Stimulated activated CD4-positive, alpha-beta T cell treated with anti-CD3 and anti-CD28 coated beads, Interleukin-2, amount 100 ng/mL, for 4 hours (primary cell): Measurements from ENCODE around the gene TNFRSF6B.
A peak's percentile ranks its signal among the peaks of the same experiment; 100 is the strongest.
"Not testable (repeated sequence)": the region's sequence is repeated elsewhere in the genome, so short reads cannot be mapped to it uniquely, and the experiment has no call there.

Source experiments
- DNase-seq: peaks from one replicate; pipeline ENCODE4 v3.0.0-alpha.2; 2020; ENCODE audit warnings: low read depth

TNFRSF6B gene

DNA sequence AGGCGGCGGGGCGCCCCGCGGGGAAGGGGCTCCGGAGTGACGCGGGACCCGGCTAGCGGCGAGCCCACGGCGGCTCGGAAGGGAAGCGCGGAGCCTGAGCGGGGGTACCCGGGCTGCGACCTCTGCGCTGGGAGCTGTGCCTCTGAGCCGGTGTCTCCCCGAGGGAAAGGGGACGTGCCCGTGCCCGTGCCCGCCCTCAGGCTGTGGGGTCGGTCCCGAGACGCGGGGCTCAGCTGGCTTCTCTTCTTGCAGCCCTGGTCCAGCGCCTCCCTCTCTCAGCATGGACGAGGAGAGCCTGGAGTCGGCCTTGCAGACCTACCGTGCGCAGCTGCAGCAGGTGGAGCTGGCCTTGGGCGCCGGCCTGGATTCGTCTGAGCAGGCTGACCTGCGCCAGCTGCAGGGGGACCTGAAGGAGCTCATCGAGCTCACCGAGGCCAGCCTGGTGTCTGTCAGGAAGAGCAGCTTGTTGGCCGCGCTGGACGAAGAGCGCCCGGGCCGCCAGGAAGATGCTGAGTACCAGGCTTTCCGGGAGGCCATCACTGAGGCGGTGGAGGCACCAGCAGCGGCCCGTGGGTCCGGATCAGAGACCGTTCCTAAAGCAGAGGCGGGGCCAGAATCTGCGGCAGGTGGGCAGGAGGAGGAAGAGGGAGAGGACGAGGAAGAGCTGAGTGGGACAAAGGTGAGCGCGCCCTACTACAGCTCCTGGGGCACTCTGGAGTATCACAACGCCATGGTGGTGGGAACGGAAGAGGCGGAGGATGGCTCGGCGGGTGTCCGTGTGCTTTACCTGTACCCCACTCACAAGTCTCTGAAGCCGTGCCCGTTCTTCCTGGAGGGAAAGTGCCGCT, 12.1 kb downstream of the TNFRSF6B start:
- no peak for DNase-seq

DNA sequence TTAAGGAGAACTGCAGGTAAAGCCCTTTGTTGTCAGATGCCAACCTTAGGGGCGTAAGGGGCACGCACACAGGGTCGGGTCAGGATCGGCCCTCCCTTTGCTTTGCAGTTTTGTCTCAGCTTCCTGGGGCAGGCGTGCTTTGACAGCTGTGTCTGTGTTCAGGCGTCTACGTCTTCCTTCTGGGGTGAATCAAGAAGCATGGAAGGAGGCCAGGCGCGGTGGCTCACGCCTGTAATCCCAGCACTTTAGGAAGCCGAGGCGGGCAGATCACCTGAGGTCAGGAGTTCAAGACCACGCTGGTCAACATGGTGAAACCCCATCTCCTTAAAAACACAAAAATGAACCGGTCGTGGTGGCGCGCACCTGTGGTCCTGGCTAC, 12.7 kb downstream of the TNFRSF6B start:
- no peak for DNase-seq

DNA sequence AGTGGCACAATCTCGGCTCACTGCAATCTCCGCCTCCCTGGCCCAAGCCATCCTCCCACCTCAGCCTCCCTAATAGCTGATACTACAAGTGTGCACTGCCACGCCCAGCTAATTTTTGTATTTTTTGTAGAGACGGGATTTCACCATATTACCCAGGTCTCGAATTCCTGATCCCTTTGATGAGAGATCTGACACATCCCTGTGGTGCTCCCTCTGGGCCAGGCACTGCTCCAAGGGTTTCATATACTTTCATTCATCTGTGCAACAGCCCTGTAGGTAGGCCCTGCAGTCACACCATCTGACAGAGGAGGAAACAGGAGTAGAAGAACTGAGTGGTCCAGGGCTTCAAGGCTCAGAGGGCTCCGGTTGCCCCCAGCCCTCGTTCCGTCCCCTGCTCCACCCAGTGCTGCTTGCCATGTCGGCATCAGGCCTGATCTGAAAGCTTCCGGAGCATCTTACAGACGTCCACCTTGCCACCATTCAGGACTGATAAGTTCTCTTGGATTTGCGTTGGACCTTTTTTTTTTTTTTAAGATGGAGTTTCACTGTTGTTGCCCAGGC, 14.7 kb downstream of the TNFRSF6B start:
- DNase-seq = no peak

- no peak for DNase-seq
Measured at GRCh38 chr20:63712191-63712590, 15.7 kb downstream of the TNFRSF6B start.

- no peak for DNase-seq
Measured at GRCh38 chr20:63714858-63715257, 18.4 kb downstream of the TNFRSF6B start.

GRCh38 chr20:63718996-63719395, 22.5 kb downstream of the TNFRSF6B start:
- DNase-seq = no peak

DNA sequence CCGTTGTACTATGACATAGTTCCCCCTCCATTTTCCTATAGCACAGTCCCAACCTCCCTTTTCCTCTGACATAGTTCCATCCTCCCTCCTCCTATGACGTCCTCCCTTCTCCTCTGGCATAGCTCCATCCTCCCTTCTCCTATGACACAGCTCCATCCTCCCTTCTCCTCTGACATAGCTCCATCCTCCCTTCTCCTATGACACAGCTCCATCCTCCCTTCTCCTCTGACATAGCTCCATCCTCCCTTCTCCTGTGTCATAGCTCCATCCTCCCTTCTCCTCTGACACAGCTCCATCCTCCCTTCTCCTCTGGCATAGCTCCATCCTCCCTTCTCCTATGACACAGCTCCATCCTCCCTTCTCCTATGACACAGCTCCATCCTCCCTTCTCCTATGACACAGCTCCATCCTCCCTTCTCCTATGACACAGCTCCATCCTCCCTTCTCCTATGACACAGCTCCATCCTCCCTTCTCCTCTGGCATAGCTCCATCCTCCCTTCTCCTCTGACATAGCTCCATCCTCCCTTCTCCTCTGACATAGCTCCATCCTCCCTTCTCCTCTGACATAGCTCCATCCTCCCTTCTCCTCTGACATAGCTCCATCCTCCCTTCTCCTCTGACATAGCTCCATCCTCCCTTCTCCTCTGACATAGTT, 26.6 kb downstream of the TNFRSF6B start:
- not testable (repeated sequence) for DNase-seq

DNA sequence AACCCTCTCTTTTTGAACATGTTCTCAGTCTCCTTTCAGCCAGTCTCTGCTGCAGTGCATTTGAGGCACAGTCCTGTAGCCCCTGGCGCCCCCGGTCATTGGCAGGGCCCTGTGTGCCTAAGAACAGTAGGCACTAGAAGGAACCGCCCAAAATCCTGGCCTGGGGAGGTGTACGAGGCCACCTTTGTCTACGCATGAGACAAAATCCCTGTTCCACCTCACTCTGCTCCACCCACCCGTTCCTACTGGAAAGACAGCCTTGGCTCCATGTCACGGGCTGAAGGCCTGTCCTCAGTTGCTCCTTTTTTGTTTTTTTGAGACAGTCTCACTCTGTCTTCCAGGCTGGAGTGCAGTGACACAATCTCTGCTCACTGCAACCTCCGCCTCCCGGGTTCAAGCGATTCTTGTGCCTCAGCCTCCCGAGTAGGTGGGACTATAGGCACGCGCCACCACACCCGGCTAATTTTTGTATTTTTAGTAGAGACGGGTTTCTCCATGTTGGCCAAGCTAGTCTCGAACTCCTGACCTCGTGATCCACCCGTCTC, 33.8 kb downstream of the TNFRSF6B start:
- DNase-seq = not testable (repeated sequence)

- no peak for DNase-seq
Measured at GRCh38 chr20:63731410-63731809, 35.0 kb downstream of the TNFRSF6B start.

DNA sequence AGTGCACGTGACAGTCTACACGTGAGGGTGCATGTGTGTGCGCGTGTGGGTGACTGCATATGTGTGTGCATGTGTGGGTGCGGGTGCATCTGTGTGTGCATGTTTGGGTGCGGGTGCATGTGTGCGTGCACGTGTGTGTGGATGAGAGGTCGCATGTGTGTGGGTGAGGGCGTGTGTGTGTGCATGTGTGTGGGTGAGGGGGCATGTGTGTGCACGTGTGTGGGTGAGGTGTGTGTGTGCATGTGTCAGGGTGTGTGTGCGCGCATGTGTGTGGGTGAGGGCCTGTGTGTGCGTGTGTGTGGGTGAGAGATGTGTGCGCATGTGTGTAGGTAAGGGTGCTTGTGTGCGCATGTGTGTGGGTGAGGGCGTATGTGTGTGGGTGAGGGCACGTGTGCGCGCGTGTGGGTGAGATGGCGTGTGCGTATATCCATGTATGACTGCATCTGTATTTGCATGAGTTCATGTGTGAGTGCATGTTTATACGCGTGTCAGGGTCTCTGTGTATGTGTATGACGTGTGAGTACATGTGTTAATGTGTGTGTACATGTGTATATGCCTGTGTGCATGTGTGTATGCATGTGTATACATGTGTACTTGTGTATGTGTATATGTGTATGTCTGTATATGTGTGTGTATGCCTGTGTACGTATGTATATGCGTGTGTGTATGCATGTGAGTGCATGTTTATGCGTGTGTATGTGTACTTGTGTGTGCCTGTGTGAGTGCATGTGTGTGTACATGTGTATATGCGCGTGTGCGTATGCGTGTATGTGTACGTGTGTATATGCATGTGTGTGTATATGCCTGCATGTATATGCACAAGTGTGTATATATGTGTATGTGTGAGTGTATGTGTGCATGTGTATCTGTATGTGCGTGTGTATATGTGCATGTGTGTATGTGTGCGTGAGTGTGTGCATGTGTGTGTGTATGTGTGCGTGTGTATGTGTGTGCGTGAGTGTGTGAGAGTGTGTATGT, 36.0 kb downstream of the TNFRSF6B start:
- no peak for DNase-seq

GRCh38 chr20:63733117-63733516, 36.7 kb downstream of the TNFRSF6B start:
- DNase-seq = no peak

DNA sequence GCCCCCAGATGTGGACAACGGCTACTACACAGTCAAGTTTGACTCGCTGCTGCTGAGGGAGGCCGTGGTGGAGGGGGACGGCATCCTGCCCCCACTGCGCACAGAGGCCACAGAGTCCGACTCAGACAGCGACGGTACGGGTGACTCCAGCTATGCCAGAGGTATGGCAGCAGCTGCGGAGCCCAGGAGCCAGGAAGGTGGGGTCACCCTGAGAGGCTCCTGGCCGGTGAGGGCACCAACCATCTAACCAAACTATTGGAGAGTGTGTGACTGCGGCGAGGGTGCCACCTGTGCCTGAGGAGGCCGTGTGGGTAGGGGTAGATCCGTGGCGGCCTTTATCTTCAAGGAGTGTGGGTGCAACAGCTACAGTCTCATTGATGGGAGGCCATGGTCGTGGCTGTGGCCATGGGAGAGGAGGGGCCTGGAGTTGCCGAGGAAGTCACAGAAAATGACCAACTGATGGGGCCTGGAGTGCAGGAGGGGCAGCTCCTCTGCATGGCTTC, 37.2 kb downstream of the TNFRSF6B start:
- no peak for DNase-seq

GRCh38 chr20:63734111-63734945, 37.9 kb downstream of the TNFRSF6B start:
- no peak for DNase-seq

DNA sequence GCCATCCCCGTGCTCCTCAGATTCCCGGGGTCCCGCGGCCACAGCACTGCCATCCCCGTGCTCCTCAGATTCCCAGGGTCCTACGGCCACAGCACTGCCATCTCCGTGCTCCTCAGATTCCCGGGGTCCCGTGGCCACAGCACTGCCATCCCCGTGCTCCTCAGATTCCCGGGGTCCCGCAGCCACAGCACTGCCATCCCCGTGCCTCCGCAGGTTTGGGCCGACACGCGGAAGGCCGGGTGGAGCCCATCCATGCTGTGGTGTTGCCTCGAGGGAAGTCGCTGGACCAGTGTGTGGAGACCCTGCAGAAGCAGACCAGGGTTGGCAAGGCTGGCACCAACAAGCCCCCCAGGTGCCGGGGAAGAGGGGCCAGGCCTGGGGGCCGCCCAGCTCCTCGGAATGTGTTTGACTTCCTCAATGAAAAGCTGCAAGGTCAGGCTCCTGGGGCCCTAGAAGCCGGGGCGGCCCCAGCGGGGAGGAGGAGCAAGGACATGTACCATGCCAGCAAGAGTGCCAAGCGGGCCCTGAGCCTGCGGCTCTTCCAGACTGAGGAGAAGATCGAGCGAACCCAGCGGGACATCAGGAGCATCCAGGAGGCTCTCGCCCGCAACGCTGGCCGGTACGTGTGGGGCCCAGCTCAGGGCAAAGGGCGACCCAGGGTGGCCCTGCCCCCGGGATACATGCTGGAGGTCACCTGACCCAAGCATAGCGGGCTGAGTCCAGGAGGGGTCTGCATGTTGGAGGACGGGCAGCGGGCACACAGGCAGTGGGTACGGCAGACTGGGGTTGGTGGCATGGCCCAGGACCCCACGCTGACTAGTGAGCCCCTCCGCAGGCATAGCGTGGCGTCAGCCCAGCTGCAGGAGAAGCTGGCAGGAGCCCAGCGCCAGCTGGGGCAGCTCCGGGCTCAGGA, 38.8 kb downstream of the TNFRSF6B start:
- no peak for DNase-seq

GRCh38 chr20:63735859-63736718, 39.6 kb downstream of the TNFRSF6B start, which contains the start of gene LIME1:
Gene LIME1 (plus strand): TSS chr20:63736664. CDS start chr20:63737550, 886 bp downstream.
- DNase-seq = peak; percentile 64

DNA sequence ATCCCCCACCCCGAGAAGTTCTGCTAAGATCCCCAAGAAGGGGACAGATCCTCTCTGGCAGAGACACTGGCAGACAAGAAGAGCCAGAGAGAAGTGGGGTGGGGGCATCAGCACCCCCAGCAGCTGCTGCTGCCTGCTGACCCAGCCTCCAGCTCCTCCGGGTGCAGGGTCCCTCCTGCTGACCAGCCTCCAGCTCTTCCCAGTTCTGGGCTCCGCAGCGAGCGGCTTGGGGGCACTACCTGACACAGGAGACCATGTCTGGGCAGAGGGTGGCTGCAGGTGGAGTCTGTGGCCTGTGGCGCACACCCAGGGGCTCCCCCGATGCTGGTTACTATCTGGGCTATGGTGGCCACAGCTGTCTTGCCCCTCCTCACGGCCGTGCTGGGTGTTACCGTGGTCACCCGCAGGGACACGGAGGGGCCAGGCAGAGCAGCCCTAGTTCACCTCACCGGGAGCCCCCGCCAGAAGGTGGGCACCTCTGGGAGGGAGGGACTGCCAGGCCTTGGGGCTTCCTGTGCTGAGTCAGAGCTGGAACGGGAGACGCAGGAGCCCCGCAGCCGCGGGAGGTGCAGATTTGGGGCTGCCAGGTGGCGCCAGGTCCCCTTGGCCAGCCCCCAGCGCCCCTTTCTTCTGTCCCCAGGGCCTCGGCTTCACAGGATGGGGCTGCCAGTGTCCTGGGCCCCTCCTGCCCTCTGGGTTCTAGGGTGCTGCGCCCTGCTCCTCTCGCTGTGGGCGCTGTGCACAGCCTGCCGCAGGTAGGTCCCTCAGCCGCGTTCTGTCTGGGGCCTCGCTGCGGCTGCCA, 40.6 kb downstream of the TNFRSF6B start:
- DNase-seq = no peak

DNA sequence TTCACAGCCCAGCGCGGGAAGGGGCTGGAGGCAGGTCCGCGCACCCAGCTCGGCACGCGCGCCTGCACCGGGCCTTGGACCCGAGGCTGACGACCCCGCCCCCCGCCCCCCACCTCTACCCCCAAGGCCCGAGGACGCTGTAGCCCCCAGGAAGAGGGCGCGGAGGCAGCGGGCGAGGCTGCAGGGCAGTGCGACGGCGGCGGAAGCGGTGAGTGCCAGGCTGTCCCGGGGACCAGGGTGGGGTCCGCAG, 41.2 kb downstream of the TNFRSF6B start:
- DNase-seq = no peak
